NB4 (cell line): ENCODE results near the gene ANKRD37.

Experiments
- DNase-seq: peaks from one replicate; pipeline ENCODE4 v3.0.0; 2010; ENCODE audit warnings: low read depth
- H3K4me3 ChIP-seq: one replicate; pipeline ENCODE4 v1.5.1; 2011; ENCODE audit warnings: mild to moderate bottlenecking, low read depth, low read length, moderate library complexity
- CTCF ChIP-seq: IDR thresholded peaks from one replicate; pipeline ENCODE4 v1.5.1; 2012; ENCODE audit warnings: low read depth, low read length
- MAX ChIP-seq: IDR thresholded peaks from 2 replicates; pipeline ENCODE4 v1.6.1; 2011; ENCODE audit warnings: low read depth, low read length
- MYC ChIP-seq: IDR thresholded peaks from 2 replicates; pipeline ENCODE4 v1.6.1; 2011; ENCODE audit warnings: low read depth, low read length
- POLR2A ChIP-seq: IDR thresholded peaks from 2 replicates; pipeline ENCODE4 v1.6.1; 2011; ENCODE audit warnings: mild to moderate bottlenecking; ENCODE audit not compliant: insufficient read length; ENCODE audit errors: extremely low read depth

The ANKRD37 gene

GRCh38 chr4:185381288-185382196 lies 15.1 kb upstream of the ANKRD37 start:
- DNase-seq: no peak

GRCh38 chr4:185382754-185383153 lies 13.9 kb upstream of the ANKRD37 start:
- no peak overlapping the region for H3K4me3 ChIP-seq
- no peak for DNase-seq
- no peak for TF ChIP-seq MAX
- TF ChIP-seq POLR2A: no peak
- no peak for TF ChIP-seq MYC
- no peak for TF ChIP-seq CTCF

More at GRCh38 chr4:185381288-185382196, 15.1 kb upstream of the ANKRD37 start:
- TF ChIP-seq POLR2A (no peak), MAX (no peak), CTCF (no peak), MYC (no peak)
- H3K4me3 ChIP-seq: no peak overlapping the region

GRCh38 chr4:185383451-185383850 lies 13.2 kb upstream of the ANKRD37 start:
- no peak for DNase-seq
- no peak overlapping the region for H3K4me3 ChIP-seq
- TF ChIP-seq MAX (no peak), CTCF (no peak), POLR2A (no peak), MYC (no peak)

GRCh38 chr4:185384061-185384460 lies 12.6 kb upstream of the ANKRD37 start:
- no peak for TF ChIP-seq POLR2A
- TF ChIP-seq CTCF: no peak
- no peak for TF ChIP-seq MYC
- no peak for TF ChIP-seq MAX
- DNase-seq: no peak
- H3K4me3 ChIP-seq: no peak overlapping the region

GRCh38 chr4:185384930-185385331 lies 11.7 kb upstream of the ANKRD37 start:
- TF ChIP-seq MYC: no peak
- no peak for TF ChIP-seq MAX
- no peak for TF ChIP-seq POLR2A
- TF ChIP-seq CTCF: no peak
- no peak overlapping the region for H3K4me3 ChIP-seq
- peak; percentile 6 for DNase-seq
